Measurements from ENCODE around the gene SEC11A.
"Not testable (repeated sequence)": the region's sequence is repeated elsewhere in the genome, so short reads cannot be mapped to it uniquely, and the experiment has no call there.

SEC11A gene

GRCh38 chr15:84649706-84650105 lies 66.2 kb downstream of the SEC11A start:
- peaks cover 7 to 63% (median 54%) of the 10 kb centered on the region in 5 donors for H3K36me3 ChIP-seq (ENCODE audit: control insufficient read depth in 5 of 5, insufficient read depth in 5 of 5, low read length in 5 of 5)
- no peak overlapping the region for H3K4me3 ChIP-seq (ENCODE audit: low read depth in 1 of 5, low read length in 5 of 5)
- H3K9me3 ChIP-seq (ENCODE audit: control insufficient read depth in 5 of 5, low read length in 5 of 5), result no peaks in the 10 kb centered on the region
- H3K27me3 ChIP-seq (ENCODE audit: control insufficient read depth in 5 of 5, insufficient read depth in 4 of 5, low read length in 5 of 5), result no peaks in the 10 kb centered on the region
- H3K4me1 ChIP-seq (ENCODE audit: control insufficient read depth in 5 of 5, insufficient read depth in 5 of 5, low read length in 5 of 5), result peaks cover 6 to 30% (median 25%) of the 10 kb centered on the region in 5 donors
- H3K9ac ChIP-seq (ENCODE audit: low read length in 5 of 5), result no peak overlapping the region
- H3K27ac ChIP-seq (ENCODE audit: low read depth, low read length), result no peak overlapping the region

DNA sequence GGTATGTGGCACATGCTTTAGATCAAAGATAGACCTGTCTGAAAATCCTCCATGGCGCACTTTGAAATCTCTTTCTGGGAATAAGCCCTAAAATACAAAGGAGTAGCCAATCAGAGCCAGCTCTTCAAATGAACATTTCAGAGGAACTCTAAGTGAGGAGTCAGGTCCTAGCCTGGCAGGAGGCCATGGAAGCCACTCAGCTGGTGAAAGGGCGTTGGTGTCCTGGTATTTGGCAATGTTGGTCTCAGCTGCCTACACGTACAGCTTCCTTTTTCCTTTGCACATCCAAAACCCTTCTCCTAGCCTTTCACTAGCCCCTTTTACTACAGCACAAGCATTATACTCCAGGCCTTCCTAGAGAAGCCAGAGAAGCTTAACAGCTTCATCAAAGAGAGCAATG lies 67.4 kb downstream of the SEC11A start:
- no peaks in the 10 kb centered on the region for H3K27me3 ChIP-seq (ENCODE audit: control insufficient read depth in 5 of 5, insufficient read depth in 4 of 5, low read length in 5 of 5)
- H3K9ac ChIP-seq (ENCODE audit: low read length in 5 of 5), result peak overlapping the region in 2 of 5 donors; percentile 18 to 41

GRCh38 chr15:84647726-84648125 lies 68.2 kb downstream of the SEC11A start:
- Histone ChIP-seq H3K36me3 (ENCODE audit: control insufficient read depth in 5 of 5, insufficient read depth in 5 of 5, low read length in 5 of 5) (peaks cover 7 to 79% (median 70%) of the 10 kb centered on the region in 5 donors), H3K27me3 (ENCODE audit: control insufficient read depth in 5 of 5, insufficient read depth in 4 of 5, low read length in 5 of 5) (no peaks in the 10 kb centered on the region), H3K4me1 (ENCODE audit: control insufficient read depth in 5 of 5, insufficient read depth in 5 of 5, low read length in 5 of 5) (peaks cover 0 to 17% (median 11%) of the 10 kb centered on the region in 5 donors), H3K9me3 (ENCODE audit: control insufficient read depth in 5 of 5, low read length in 5 of 5) (no peaks in the 10 kb centered on the region), H3K4me3 (ENCODE audit: low read depth in 1 of 5, low read length in 5 of 5) (no peak overlapping the region), H3K9ac (ENCODE audit: low read length in 5 of 5) (no peak overlapping the region), H3K27ac (ENCODE audit: low read depth, low read length) (no peak overlapping the region)

More for the DNA sequence above, 67.4 kb downstream of the SEC11A start:
- H3K4me1 ChIP-seq (ENCODE audit: control insufficient read depth in 5 of 5, insufficient read depth in 5 of 5, low read length in 5 of 5), result peaks cover 3 to 25% (median 18%) of the 10 kb centered on the region in 5 donors
- H3K4me3 ChIP-seq (ENCODE audit: low read depth in 1 of 5, low read length in 5 of 5), result no peak overlapping the region
- H3K27ac ChIP-seq (ENCODE audit: low read depth, low read length), result peak overlapping the region; percentile 0
- H3K9me3 ChIP-seq (ENCODE audit: control insufficient read depth in 5 of 5, low read length in 5 of 5), result no peaks in the 10 kb centered on the region
- H3K36me3 ChIP-seq (ENCODE audit: control insufficient read depth in 5 of 5, insufficient read depth in 5 of 5, low read length in 5 of 5), result peaks cover 7 to 71% (median 62%) of the 10 kb centered on the region in 5 donors

GRCh38 chr15:84645997-84646396 lies 69.9 kb downstream of the SEC11A start:
- Histone ChIP-seq H3K4me3 (ENCODE audit: low read depth in 1 of 5, low read length in 5 of 5) (no peak overlapping the region), H3K36me3 (ENCODE audit: control insufficient read depth in 5 of 5, insufficient read depth in 5 of 5, low read length in 5 of 5) (peaks cover 7 to 85% (median 76%) of the 10 kb centered on the region in 5 donors), H3K4me1 (ENCODE audit: control insufficient read depth in 5 of 5, insufficient read depth in 5 of 5, low read length in 5 of 5) (peaks cover 0 to 16% (median 10%) of the 10 kb centered on the region in 5 donors), H3K27me3 (ENCODE audit: control insufficient read depth in 5 of 5, insufficient read depth in 4 of 5, low read length in 5 of 5) (no peaks in the 10 kb centered on the region), H3K9me3 (ENCODE audit: control insufficient read depth in 5 of 5, low read length in 5 of 5) (no peaks in the 10 kb centered on the region), H3K27ac (ENCODE audit: low read depth, low read length) (no peak overlapping the region), H3K9ac (ENCODE audit: low read length in 5 of 5) (no peak overlapping the region)

DNA sequence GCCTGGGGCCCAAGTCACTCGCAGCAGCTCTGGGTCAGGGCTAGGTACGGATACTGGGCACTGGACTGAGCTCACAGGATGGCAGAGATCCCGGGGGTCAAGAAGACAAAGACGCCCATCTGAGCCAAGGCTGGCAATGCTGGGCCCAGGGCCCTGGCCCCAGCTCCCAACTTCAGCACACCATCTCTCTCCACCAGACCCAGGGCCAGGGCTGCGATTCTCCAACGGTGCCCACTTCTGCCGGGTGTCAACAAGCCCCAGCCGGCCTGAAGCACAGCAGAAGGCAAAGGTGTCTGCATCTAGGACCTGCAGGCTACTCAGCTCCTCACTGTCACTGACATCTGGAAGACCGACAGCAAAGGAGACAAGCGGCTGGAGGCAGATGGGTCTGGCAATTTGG lies 70.4 kb downstream of the SEC11A start:
- no peak overlapping the region for H3K9ac ChIP-seq (ENCODE audit: low read length in 5 of 5)
- H3K4me3 ChIP-seq (ENCODE audit: low read depth in 1 of 5, low read length in 5 of 5), result no peak overlapping the region
- no peaks in the 10 kb centered on the region for H3K27me3 ChIP-seq (ENCODE audit: control insufficient read depth in 5 of 5, insufficient read depth in 4 of 5, low read length in 5 of 5)
- H3K27ac ChIP-seq (ENCODE audit: low read depth, low read length), result no peak overlapping the region
- H3K4me1 ChIP-seq (ENCODE audit: control insufficient read depth in 5 of 5, insufficient read depth in 5 of 5, low read length in 5 of 5), result peaks cover 0 to 16% (median 10%) of the 10 kb centered on the region in 5 donors
- H3K9me3 ChIP-seq (ENCODE audit: control insufficient read depth in 5 of 5, low read length in 5 of 5), result no peaks in the 10 kb centered on the region
- peaks cover 7 to 90% (median 81%) of the 10 kb centered on the region in 5 donors for H3K36me3 ChIP-seq (ENCODE audit: control insufficient read depth in 5 of 5, insufficient read depth in 5 of 5, low read length in 5 of 5)

DNA sequence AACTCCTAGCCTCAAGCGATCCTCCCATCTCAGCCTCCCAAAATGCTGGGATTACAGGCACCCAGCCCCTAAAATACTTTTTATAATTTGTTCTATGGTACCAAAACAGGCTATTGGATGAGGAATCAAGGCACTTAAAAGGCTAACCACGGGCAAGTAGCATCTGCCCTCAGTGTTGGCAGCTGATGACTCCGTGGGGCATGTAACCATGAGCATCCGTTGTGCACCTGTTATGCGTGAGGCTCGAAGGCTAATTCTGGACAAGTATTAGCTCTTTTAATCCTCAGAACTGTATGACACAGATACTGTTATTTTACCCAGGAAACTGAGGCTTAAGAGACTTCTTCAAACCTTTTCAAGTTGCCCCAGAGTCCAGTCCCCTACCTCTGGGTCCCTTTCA lies 72.1 kb downstream of the SEC11A start:
- H3K36me3 ChIP-seq (ENCODE audit: control insufficient read depth in 5 of 5, insufficient read depth in 5 of 5, low read length in 5 of 5), result peaks cover 5 to 94% (median 89%) of the 10 kb centered on the region in 5 donors
- no peak overlapping the region for H3K9ac ChIP-seq (ENCODE audit: low read length in 5 of 5)
- H3K4me1 ChIP-seq (ENCODE audit: control insufficient read depth in 5 of 5, insufficient read depth in 5 of 5, low read length in 5 of 5), result peaks cover 0 to 8% (median 6%) of the 10 kb centered on the region in 5 donors
- H3K27me3 ChIP-seq (ENCODE audit: control insufficient read depth in 5 of 5, insufficient read depth in 4 of 5, low read length in 5 of 5), result no peaks in the 10 kb centered on the region
- no peak overlapping the region for H3K27ac ChIP-seq (ENCODE audit: low read depth, low read length)
- no peaks in the 10 kb centered on the region for H3K9me3 ChIP-seq (ENCODE audit: control insufficient read depth in 5 of 5, low read length in 5 of 5)
- H3K4me3 ChIP-seq (ENCODE audit: low read depth in 1 of 5, low read length in 5 of 5), result no peak overlapping the region

DNA sequence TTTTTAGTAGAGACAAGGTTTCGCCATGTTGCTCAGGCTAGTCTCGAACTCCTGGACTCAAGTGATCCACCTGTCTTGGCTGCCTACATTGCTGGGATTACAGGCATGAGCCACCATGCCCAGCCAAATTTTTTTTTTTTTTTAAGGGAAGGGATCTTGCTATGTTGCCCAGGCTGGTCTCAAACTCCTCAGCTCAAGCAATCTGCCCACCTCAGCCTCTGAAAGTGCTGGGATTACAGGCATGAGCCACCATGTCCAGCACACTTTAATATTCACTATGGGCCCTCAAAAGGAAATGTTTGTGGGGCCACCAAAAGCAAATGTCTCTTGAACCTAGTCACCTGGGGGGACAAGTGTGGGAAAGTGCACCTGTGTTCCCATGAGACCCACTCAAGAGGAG lies 73.3 kb downstream of the SEC11A start:
- peaks cover 3 to 90% (median 81%) of the 10 kb centered on the region in 5 donors for H3K36me3 ChIP-seq (ENCODE audit: control insufficient read depth in 5 of 5, insufficient read depth in 5 of 5, low read length in 5 of 5)
- H3K4me1 ChIP-seq (ENCODE audit: control insufficient read depth in 5 of 5, insufficient read depth in 5 of 5, low read length in 5 of 5); H3K9me3 ChIP-seq (ENCODE audit: control insufficient read depth in 5 of 5, low read length in 5 of 5); H3K4me3 ChIP-seq (ENCODE audit: low read depth in 1 of 5, low read length in 5 of 5); H3K9ac ChIP-seq (ENCODE audit: low read length in 5 of 5); H3K27ac ChIP-seq (ENCODE audit: low read depth, low read length); H3K27me3 ChIP-seq (ENCODE audit: control insufficient read depth in 5 of 5, insufficient read depth in 4 of 5, low read length in 5 of 5): not testable (repeated sequence)

- not testable (repeated sequence) for H3K4me3 ChIP-seq (ENCODE audit: low read depth in 1 of 5, low read length in 5 of 5); H3K4me1 ChIP-seq (ENCODE audit: control insufficient read depth in 5 of 5, insufficient read depth in 5 of 5, low read length in 5 of 5); H3K9me3 ChIP-seq (ENCODE audit: control insufficient read depth in 5 of 5, low read length in 5 of 5); H3K27me3 ChIP-seq (ENCODE audit: control insufficient read depth in 5 of 5, insufficient read depth in 4 of 5, low read length in 5 of 5); H3K27ac ChIP-seq (ENCODE audit: low read depth, low read length); H3K9ac ChIP-seq (ENCODE audit: low read length in 5 of 5)
- peaks cover 3 to 87% (median 75%) of the 10 kb centered on the region in 5 donors for H3K36me3 ChIP-seq (ENCODE audit: control insufficient read depth in 5 of 5, insufficient read depth in 5 of 5, low read length in 5 of 5)
Observed at GRCh38 chr15:84641871-84642270, 74.1 kb downstream of the SEC11A start.

DNA sequence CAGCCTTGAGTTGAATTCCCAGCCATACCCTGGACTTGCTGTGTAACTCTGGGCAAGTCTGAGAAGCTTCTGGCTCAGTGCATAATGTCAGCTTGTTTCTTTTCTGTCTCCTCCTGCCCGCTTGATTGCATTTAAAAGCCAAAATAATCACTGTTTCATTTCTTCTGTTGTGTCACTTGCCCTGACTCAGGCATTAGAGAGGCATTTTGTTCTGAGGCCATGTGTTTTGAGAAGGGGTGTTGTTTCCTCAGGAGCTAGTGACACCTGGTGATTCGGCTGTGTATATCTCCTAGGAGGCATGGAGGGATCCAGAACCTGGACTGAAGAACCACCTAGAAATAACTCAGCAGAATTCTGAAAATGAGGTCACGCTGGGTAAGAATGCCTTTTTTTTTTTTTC lies 77.8 kb downstream of the SEC11A start:
- Histone ChIP-seq H3K27me3 (ENCODE audit: control insufficient read depth in 5 of 5, insufficient read depth in 4 of 5, low read length in 5 of 5) (no peaks in the 10 kb centered on the region), H3K9ac (ENCODE audit: low read length in 5 of 5) (no peak overlapping the region), H3K36me3 (ENCODE audit: control insufficient read depth in 5 of 5, insufficient read depth in 5 of 5, low read length in 5 of 5) (peaks cover 0 to 60% (median 45%) of the 10 kb centered on the region in 5 donors), H3K27ac (ENCODE audit: low read depth, low read length) (peak overlapping the region; percentile 62), H3K4me1 (ENCODE audit: control insufficient read depth in 5 of 5, insufficient read depth in 5 of 5, low read length in 5 of 5) (peaks cover 2 to 26% (median 20%) of the 10 kb centered on the region in 5 donors), H3K9me3 (ENCODE audit: control insufficient read depth in 5 of 5, low read length in 5 of 5) (no peaks in the 10 kb centered on the region), H3K4me3 (ENCODE audit: low read depth in 1 of 5, low read length in 5 of 5) (no peak overlapping the region)

GRCh38 chr15:84634228-84634837 lies 81.6 kb downstream of the SEC11A start:
- Histone ChIP-seq H3K36me3 (ENCODE audit: control insufficient read depth in 5 of 5, insufficient read depth in 5 of 5, low read length in 5 of 5) (peaks cover 0 to 23% (median 11%) of the 10 kb centered on the region in 5 donors), H3K9me3 (ENCODE audit: control insufficient read depth in 5 of 5, low read length in 5 of 5) (no peaks in the 10 kb centered on the region), H3K27ac (ENCODE audit: low read depth, low read length) (peak overlapping the region; percentile 95), H3K9ac (ENCODE audit: low read length in 5 of 5) (peak overlapping the region; percentile 58 to 84 (median 76)), H3K27me3 (ENCODE audit: control insufficient read depth in 5 of 5, insufficient read depth in 4 of 5, low read length in 5 of 5) (no peaks in the 10 kb centered on the region), H3K4me3 (ENCODE audit: low read depth in 1 of 5, low read length in 5 of 5) (peak overlapping the region; percentile 62 to 89 (median 76)), H3K4me1 (ENCODE audit: control insufficient read depth in 5 of 5, insufficient read depth in 5 of 5, low read length in 5 of 5) (peaks cover 10 to 49% (median 46%) of the 10 kb centered on the region in 5 donors)

Data from subcutaneous abdominal adipose tissue (tissue), 5 donors.